ENCODE data around the gene CABS1. TPM values are rescaled to one million over a fixed set of nuclear protein-coding genes. Genes with fewer than 3 reads are reported as not detected.

The CABS1 gene
- total RNA-seq, 1 experiment from 2014 or later: not detected

DNA sequence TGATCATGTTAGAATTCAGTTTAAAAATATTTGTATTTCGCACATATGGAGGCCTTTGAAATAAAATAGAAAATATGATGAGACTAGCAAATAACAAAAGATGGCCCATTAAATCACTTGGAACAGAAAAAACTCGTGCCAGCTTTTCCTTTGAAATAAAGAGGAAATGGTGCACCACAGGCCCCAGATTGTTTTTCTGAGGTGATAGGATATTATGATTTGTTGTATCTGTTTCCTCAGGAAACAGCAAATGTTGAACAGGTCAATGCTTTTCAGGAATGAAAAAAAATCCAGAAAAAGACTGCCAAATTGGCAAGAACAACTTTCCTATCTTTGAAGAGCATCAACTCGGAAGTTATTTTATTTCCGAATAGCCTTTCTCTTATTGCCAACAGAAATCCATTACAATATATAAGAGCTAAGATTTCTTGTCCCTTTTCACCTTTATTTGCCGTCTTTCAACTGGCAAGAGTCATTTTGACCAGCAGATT is 48.0 kb downstream of the CABS1 start, which contains the start of gene SMR3B:
Gene SMR3B, plus strand, starts transcription at position 441 of the 491 bp plus-strand sequence. CDS start 1,380 bp downstream, outside the sequence.
- no peak for DNase-seq (ENCODE audit: low spot score)

Other genes with a start within 250 kb of the CABS1 start
- not detected in 2 replicates for gene PRR27, start 180.7 kb upstream of the CABS1 start, total RNA-seq (2014; rRNA removed; shearing (Covaris generic))
- not detected in 2 replicates for gene ODAM, start 139.3 kb upstream of the CABS1 start, total RNA-seq (2014; rRNA removed; shearing (Covaris generic))
- gene FDCSP, start 108.9 kb upstream of the CABS1 start, total RNA-seq (2014; rRNA removed; shearing (Covaris generic)): not detected in 2 replicates
- gene CSN3, start 92.4 kb upstream of the CABS1 start, total RNA-seq (2014; rRNA removed; shearing (Covaris generic)): not detected in 2 replicates
- gene SMR3A, start 25.8 kb downstream of the CABS1 start, total RNA-seq (2014; rRNA removed; shearing (Covaris generic)): not detected in 2 replicates
- gene SMR3B, start 48.1 kb downstream of the CABS1 start, total RNA-seq (2014; rRNA removed; shearing (Covaris generic)): not detected in 2 replicates
- gene OPRPN, start 63.0 kb downstream of the CABS1 start, total RNA-seq (2014; rRNA removed; shearing (Covaris generic)): not detected in 2 replicates
- not detected in 2 replicates for gene MUC7, start 137.2 kb downstream of the CABS1 start, total RNA-seq (2014; rRNA removed; shearing (Covaris generic))
- 17.4 and 29.6 TPM in 2 replicates for gene AMTN, start 183.6 kb downstream of the CABS1 start, total RNA-seq (2014; rRNA removed; shearing (Covaris generic))

Data from A172 (cell line).